ENCODE data around the gene CDS1. TPM values are rescaled to one million over a fixed set of nuclear protein-coding genes. Genes with fewer than 3 reads are reported as not detected.

The CDS1 gene
- total RNA-seq, result 0.10 TPM in 1 of 2 replicates, not detected in the other

DNA sequence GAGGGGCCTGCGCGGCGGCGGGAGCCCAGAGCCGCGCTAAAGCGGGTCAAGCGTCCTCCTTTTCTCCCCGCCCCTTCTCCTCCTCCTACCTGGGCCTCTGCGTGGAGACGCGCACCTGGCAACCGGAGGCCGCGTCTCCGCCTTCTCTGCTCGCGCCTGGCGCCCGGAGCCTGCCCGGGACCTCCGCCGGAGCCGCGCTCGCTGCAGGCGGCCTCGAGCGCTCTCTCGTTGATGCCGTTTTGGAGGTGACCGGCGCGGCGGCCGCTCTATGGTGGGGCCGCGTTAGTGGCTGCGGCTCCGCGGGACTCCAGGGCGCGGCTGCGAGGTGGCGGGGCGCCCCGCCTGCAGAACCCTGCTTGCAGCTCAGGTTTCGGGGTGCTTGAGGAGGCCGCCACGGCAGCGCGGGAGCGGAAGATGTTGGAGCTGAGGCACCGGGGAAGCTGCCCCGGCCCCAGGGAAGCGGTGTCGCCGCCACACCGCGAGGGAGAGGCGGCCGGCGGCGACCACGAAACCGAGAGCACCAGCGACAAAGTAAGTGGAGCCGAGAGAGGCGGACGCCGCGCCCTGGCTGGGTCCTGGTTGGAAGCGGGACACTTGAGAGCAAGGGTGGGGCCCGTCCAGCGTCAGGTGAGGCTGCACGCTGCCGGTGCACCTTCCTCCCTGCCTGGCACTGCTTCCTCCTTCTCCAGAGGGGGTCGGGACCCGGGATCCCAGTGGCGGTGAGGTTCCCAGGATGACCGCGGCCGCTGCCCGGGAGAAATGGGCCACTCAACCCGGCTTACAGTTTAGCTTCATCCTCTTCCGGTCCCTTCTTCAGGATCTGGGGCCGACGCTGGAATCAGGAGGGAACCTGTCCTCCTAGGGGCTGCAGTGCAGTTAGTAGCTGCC lies at the start of gene CDS1:
CDS1 (plus strand) TSS at position 140 of the 888 bp plus-strand sequence; CDS start at position 415, 275 bp downstream.

Small RNA genes lying within 50 kb of the gene (small RNA-seq; reads per million reads assigned to genes)
- gene RN7SL552P, result 0.19 reads per million
- gene RPL3P13, result not detected

Other genes with a start within 250 kb of the CDS1 start
- gene NKX6-1, start 83.8 kb upstream of the CDS1 start, total RNA-seq, result not detected in 2 replicates